Measurements from ENCODE around the gene SFMBT1. TPM values are rescaled to one million over a fixed set of nuclear protein-coding genes. Genes with fewer than 3 reads are reported as not detected.

Gene SFMBT1
- total RNA-seq, 6 experiments from 2014 or later, result 9.2 to 14.0 (median 10.7) TPM

DNA sequence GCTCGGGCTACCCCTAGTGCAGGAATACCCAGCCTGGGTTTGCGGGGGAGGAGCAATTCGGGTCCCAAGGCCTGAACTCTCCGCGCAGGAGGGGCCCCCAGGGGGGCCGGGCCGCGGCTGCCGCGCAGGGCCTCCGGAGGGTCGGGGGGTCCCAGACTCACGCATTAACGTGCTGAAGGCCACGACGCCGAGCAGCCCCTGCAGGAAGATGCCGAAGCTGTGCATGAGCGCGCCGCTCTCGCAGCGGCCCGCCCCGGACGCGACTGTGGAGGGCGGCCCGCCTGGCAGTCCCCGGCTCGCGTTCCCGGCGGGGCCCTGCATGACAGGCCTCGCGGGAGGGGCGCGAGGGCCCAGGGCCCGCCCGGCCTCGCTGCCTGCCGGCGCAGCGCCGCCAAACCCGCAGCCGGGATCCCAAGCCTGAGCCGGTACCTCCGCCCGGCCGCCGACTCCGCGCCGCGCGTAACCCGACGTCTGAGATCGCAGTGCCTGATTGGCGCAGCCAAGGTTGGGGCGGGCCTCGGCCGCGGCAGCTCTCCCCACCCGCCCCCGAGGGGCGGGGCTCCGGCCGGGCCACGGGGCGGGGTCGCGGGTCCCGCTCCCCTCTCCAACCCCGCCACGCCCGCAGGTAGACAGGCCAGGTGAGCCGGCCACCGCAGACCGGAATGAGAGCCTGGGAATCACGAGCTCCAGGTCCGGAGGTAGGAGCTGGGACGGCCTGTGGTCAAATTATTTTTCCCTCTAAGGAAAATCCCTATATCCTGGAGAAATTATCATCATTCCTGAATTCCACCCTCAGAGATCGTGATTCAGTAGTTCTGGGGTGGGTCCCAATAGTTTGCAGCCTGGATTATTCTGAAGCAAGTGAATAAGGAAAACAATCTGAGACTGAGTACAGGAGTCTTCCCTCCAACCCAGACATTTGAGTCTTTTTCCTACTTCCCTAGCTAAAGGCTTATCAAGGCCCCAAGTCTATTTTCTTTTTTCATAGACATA, 148.4 kb downstream of the SFMBT1 start, which contains the start of gene STIMATE:
TSS of gene STIMATE (minus strand) at position 419 of the 993 bp plus-strand sequence. CDS start at position 321, 98 bp downstream.
- TF ChIP-seq, protein P1, sequence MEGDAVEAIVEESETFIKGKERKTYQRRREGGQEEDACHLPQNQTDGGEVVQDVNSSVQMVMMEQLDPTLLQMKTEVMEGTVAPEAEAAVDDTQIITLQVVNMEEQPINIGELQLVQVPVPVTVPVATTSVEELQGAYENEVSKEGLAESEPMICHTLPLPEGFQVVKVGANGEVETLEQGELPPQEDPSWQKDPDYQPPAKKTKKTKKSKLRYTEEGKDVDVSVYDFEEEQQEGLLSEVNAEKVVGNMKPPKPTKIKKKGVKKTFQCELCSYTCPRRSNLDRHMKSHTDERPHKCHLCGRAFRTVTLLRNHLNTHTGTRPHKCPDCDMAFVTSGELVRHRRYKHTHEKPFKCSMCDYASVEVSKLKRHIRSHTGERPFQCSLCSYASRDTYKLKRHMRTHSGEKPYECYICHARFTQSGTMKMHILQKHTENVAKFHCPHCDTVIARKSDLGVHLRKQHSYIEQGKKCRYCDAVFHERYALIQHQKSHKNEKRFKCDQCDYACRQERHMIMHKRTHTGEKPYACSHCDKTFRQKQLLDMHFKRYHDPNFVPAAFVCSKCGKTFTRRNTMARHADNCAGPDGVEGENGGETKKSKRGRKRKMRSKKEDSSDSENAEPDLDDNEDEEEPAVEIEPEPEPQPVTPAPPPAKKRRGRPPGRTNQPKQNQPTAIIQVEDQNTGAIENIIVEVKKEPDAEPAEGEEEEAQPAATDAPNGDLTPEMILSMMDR (IDR thresholded peaks at IDR 0.05), result peak in 1 of 4 donors; percentile 2
- peak; percentile 73 for TF ChIP-seq POLR2A (IDR thresholded peaks at IDR 0.05)
- Histone ChIP-seq H3K27me3 (no peaks in the 10 kb centered on the region), H3K4me1 (peaks cover 0 to 40% (median 8%) of the 10 kb centered on the region in 4 donors), H3K9me3 (no peaks in the 10 kb centered on the region), H3K27ac (peak within 1 kb of the TSS in 2 of 3 donors; percentile 38 to 65), H3K36me3 (no peaks in the 10 kb centered on the region), H3K4me3 (peak within 1 kb of the TSS; percentile 74 to 88 (median 82))
- ATAC-seq (peak; percentile 90 to 95 (median 91)), DNase-seq (peak; percentile 91 to 93 (median 92))
- WGBS (ENCODE audit: insufficient coverage, low coverage, low lambda C conversion rate, missing lambda C conversion rate), result 2% methylated on average over 11 of the region's 85 CpGs
- intact Hi-C loops (cut with DNase I), result no loop called here

DNA sequence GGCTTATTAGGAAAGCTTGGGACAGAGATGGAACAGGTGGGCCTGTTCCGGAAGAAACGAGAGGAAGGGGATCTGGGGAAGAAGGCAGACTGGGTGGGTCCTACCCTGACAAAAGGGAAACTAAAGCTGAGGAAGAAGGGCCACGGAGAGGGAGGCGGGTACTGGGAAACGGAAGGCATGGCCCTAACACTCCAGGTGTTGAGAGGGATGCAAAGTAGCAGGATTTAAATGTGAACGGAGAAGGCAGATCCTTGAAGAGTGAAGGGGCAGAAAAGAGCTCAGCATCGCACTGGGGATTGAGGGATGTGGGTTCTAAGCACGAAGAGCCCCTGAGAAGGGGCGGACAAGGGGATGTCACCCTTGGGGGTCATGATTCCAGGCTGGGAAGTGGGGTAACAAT, 149.3 kb downstream of the SFMBT1 start:
- DNase-seq (no peak), ATAC-seq (no peak)
- peak overlapping the region; percentile 74 to 88 (median 82) for H3K4me3 ChIP-seq
- no peaks in the 10 kb centered on the region for H3K27me3 ChIP-seq
- H3K4me1 ChIP-seq, result peaks cover 0 to 48% (median 12%) of the 10 kb centered on the region in 4 donors
- no peaks in the 10 kb centered on the region for H3K9me3 ChIP-seq
- 2% methylated on average over 9 of the region's 9 CpGs for WGBS (ENCODE audit: insufficient coverage, low coverage, low lambda C conversion rate, missing lambda C conversion rate)
- H3K36me3 ChIP-seq, result no peaks in the 10 kb centered on the region
- TF ChIP-seq POLR2A (IDR thresholded peaks at IDR 0.05), result no peak
- peak overlapping the region in 2 of 3 donors; percentile 38 to 65 for H3K27ac ChIP-seq
- intact Hi-C loops (cut with DNase I), result no loop called here

DNA sequence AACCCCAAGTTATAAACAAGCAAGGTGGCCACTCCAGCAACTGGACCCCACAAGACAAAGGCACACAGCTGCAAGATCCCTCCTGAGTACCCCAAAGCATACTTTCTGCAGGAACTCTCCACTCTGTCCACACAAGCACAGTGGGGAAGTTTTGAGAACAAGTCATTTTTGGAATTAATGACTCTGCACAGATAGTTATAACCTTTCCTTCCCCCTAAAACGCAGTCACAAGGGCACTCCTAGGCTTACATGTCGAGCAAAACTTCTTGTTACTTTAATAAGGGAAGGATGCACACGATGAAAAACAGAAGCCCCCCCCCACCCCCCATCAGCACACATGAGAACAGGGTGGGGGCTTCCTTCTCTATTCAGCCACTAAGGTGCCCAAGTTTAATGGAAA, 149.7 kb downstream of the SFMBT1 start:
- no peak for ATAC-seq
- Histone ChIP-seq H3K4me3 (peak overlapping the region; percentile 74 to 88 (median 82)), H3K9me3 (no peaks in the 10 kb centered on the region), H3K27me3 (no peaks in the 10 kb centered on the region), H3K27ac (peak overlapping the region in 1 of 3 donors; percentile 65), H3K4me1 (peaks cover 0 to 52% (median 14%) of the 10 kb centered on the region in 4 donors), H3K36me3 (no peaks in the 10 kb centered on the region)
- intact Hi-C loops (cut with DNase I), result no loop called here
- no peak for DNase-seq
- TF ChIP-seq POLR2A (IDR thresholded peaks at IDR 0.05), result no peak
- TF ChIP-seq, protein P1 (IDR thresholded peaks at IDR 0.05), result no peak
- 5% methylated on average over 3 of the region's 3 CpGs for WGBS (ENCODE audit: insufficient coverage, low coverage, low lambda C conversion rate, missing lambda C conversion rate)

DNA sequence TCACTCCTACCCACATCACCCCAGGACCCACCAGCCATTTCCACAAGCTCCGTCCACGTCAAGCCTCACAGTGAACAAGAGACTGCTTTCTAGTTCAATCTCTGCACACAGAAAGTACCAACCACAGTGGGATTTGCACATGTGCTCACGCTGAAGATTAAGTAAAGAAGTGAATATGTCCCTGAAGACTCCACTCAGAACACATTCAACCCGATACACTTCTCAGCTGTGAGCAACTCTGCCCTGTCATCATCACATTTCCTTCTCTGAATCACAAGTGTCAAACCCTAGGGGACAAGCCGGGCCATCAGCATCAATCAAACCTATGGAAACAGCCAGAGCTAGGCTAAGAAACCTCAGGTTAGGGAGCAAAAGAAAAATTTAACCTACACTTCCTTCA, 150.5 kb downstream of the SFMBT1 start:
- Histone ChIP-seq H3K4me1 (peaks cover 0 to 60% (median 16%) of the 10 kb centered on the region in 4 donors), H3K9me3 (no peaks in the 10 kb centered on the region), H3K36me3 (no peaks in the 10 kb centered on the region), H3K4me3 (no peak overlapping the region), H3K27me3 (no peaks in the 10 kb centered on the region), H3K27ac (peak overlapping the region in 1 of 3 donors; percentile 84)
- TF ChIP-seq, protein P1 (IDR thresholded peaks at IDR 0.05), result no peak
- no peak for TF ChIP-seq POLR2A (IDR thresholded peaks at IDR 0.05)
- intact Hi-C loops (cut with DNase I), result no loop called here
- DNase-seq (no peak), ATAC-seq (no peak)
- WGBS (ENCODE audit: insufficient coverage, low coverage, low lambda C conversion rate, missing lambda C conversion rate), result 70% methylated on average over 5 of the region's 5 CpGs

DNA sequence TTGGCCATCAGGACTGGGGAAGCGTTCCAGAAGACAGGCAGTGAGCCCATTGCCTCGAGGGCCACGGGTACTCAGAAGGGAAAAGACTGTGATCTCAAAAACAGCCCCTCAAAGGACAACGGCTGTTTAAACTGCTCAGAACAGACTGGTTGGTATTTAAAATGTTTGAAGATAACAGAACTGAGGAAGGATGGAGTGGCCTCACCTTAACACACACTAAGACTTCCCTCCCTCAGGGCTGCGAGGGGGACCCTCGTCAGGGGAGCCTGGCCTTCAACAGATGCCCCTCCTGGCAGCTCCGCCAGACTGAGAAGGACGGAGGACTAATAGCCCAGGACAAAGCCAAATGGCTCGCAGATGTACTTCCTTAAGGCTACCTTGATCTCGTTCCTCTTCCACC, 151.1 kb downstream of the SFMBT1 start:
- no peak for ATAC-seq
- 67% methylated on average over 3 of the region's 10 CpGs for WGBS (ENCODE audit: insufficient coverage, low coverage, low lambda C conversion rate, missing lambda C conversion rate)
- no peaks in the 10 kb centered on the region for H3K9me3 ChIP-seq
- no peaks in the 10 kb centered on the region for H3K36me3 ChIP-seq
- no peak overlapping the region for H3K4me3 ChIP-seq
- peaks cover 0 to 62% (median 16%) of the 10 kb centered on the region in 4 donors for H3K4me1 ChIP-seq
- TF ChIP-seq POLR2A (IDR thresholded peaks at IDR 0.05), result no peak
- TF ChIP-seq, protein P1 (IDR thresholded peaks at IDR 0.05), result no peak
- peak overlapping the region in 2 of 3 donors; percentile 63 to 84 for H3K27ac ChIP-seq
- intact Hi-C loops (cut with DNase I), result no loop called here
- no peaks in the 10 kb centered on the region for H3K27me3 ChIP-seq
- DNase-seq, result no peak

All from right lobe of liver (tissue), 6 donors.